GM19468 (cell line): Measurements from ENCODE around the gene HTRA1.

Experiments
- ATAC-seq: cut with Tn5 transposase; IDR thresholded peaks from one replicate; pipeline ENCODE4 v1.9.1; 2021; ENCODE audit warnings: mild to moderate bottlenecking, moderate library complexity, moderate number of reproducible peaks; ENCODE audit not compliant: unreplicated experiment; ENCODE audit errors: extremely low read depth

Gene HTRA1

GRCh38 chr10:122471531-122472177 is 10.3 kb downstream of the HTRA1 start:
- ATAC-seq = no peak

- ATAC-seq = no peak
These were observed 11.8 kb downstream of the HTRA1 start for GRCh38 chr10:122473116-122473515.

- no peak for ATAC-seq
These were observed 12.9 kb downstream of the HTRA1 start for GRCh38 chr10:122474131-122474818.

- ATAC-seq = no peak
These were observed 13.7 kb downstream of the HTRA1 start for GRCh38 chr10:122475100-122475499.

- no peak for ATAC-seq
These were observed 14.4 kb downstream of the HTRA1 start for GRCh38 chr10:122475591-122476332.

GRCh38 chr10:122476333-122476695 is 15.0 kb downstream of the HTRA1 start:
- no peak for ATAC-seq

- no peak for ATAC-seq
These were observed 16.1 kb downstream of the HTRA1 start for GRCh38 chr10:122477436-122477835.

GRCh38 chr10:122478971-122479370 is 17.6 kb downstream of the HTRA1 start:
- no peak for ATAC-seq

GRCh38 chr10:122480146-122480833 is 18.9 kb downstream of the HTRA1 start:
- ATAC-seq = no peak

GRCh38 chr10:122481296-122482056 is 20.1 kb downstream of the HTRA1 start:
- no peak for ATAC-seq

- ATAC-seq = no peak
These were observed 23.1 kb downstream of the HTRA1 start for GRCh38 chr10:122484276-122485060.

- ATAC-seq = no peak
These were observed 24.3 kb downstream of the HTRA1 start for GRCh38 chr10:122485670-122486069.

- no peak for ATAC-seq
These were observed 25.2 kb downstream of the HTRA1 start for GRCh38 chr10:122486406-122487080.

- no peak for ATAC-seq
These were observed 25.9 kb downstream of the HTRA1 start for GRCh38 chr10:122487174-122487765.

- no peak for ATAC-seq
These were observed 28.9 kb downstream of the HTRA1 start for GRCh38 chr10:122490268-122490667.

GRCh38 chr10:122490786-122491680 is 29.7 kb downstream of the HTRA1 start:
- ATAC-seq = no peak

- no peak for ATAC-seq
These were observed 30.7 kb downstream of the HTRA1 start for GRCh38 chr10:122492006-122492405.
